Choroid plexus epithelial cell (primary cell): ENCODE data around the gene TCF4.

Experiments
- DNase-seq: peaks from one replicate; pipeline ENCODE4 v3.0.0-alpha.2; 2010; ENCODE audit warnings: low read depth
- H3K4me3 ChIP-seq: 2 replicates; pipeline ENCODE4 v1.5.1; 2011; ENCODE audit warnings: low read depth, mild to moderate bottlenecking, control low read depth, low read length, moderate library complexity
- TF ChIP-seq, protein P1 (sequence below): conservative IDR thresholded peaks from 2 replicates; pipeline ENCODE4 v1.5.1; 2011; ENCODE audit warnings: low read depth, mild to moderate bottlenecking, control low read depth, inconsistent platforms, low read length, moderate library complexity

TCF4 gene

DNA sequence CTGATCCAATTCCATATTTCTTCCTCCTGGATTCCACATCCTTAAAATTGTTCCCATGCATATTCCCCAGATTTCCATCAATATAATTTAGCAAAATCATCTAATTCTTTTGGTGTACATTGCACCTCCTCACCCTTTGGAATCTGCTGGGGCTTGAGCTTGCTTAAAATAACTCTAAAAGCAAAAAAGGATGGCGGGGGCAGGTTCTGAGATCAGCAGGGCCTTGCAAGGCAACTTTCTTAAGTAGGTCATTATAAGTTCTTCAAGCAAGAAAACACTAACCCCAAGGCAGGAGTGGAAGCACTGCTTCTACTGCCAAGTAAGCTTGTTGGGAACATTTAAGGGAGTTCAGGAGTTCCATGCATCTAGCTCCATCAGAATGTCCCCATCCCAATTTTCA, 374.4 kb downstream of the TCF4 start:
- TF ChIP-seq, protein P1, sequence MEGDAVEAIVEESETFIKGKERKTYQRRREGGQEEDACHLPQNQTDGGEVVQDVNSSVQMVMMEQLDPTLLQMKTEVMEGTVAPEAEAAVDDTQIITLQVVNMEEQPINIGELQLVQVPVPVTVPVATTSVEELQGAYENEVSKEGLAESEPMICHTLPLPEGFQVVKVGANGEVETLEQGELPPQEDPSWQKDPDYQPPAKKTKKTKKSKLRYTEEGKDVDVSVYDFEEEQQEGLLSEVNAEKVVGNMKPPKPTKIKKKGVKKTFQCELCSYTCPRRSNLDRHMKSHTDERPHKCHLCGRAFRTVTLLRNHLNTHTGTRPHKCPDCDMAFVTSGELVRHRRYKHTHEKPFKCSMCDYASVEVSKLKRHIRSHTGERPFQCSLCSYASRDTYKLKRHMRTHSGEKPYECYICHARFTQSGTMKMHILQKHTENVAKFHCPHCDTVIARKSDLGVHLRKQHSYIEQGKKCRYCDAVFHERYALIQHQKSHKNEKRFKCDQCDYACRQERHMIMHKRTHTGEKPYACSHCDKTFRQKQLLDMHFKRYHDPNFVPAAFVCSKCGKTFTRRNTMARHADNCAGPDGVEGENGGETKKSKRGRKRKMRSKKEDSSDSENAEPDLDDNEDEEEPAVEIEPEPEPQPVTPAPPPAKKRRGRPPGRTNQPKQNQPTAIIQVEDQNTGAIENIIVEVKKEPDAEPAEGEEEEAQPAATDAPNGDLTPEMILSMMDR, result no peak
- no peak for DNase-seq
- no peak overlapping the region for H3K4me3 ChIP-seq

DNA sequence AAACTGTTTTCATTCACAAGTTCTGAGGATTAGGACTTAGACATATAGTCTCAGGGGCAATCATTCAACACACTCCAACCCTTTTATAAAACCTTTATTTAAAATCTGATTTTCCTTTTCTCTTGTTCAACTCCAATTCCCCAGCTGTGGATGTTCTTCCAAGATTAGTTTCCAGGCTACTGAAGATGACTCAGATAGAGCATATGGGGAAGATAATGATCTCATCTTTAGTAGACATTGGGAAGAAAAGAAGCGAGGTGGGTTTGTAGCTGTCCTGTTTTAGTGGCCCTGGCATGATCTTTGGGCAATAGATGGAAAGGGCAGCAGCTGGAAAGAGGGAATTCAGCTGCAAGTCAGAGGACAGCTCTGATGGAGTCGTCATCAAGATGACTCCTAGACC, 381.1 kb downstream of the TCF4 start:
- TF ChIP-seq, protein P1, result no peak
- DNase-seq, result no peak
- H3K4me3 ChIP-seq, result no peak overlapping the region

DNA sequence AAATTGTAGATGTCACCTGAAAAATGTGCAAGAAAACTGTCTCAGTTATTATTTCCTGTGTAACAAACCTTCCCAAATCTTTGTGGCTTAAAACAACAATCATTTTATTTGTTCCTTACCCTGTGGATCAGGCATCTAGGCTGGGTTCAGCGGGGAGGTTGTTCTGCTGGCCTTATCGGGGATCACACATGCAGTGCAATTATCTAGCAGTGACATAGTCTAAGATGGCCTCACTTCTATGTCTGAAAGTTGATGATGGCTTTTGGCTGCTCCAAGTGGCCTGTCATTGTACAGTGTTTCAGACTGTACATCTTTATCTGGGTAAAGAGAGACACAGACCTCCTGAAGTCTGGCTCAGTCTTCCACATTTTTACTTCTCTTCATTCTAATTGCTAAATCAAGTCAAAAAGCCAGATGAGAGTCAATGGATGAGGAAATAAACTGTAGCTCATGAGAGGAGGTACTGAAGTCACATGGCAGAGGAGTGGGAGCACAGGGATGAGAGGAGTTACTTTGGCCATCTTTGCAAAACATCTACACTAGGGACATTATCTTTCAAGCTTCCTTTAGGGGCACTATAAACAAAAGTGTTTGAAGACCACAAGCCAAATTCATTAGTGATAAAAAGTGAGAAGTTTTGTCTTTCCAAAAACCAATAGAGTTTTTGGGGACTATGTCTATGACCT, 385.6 kb downstream of the TCF4 start:
- H3K4me3 ChIP-seq, result no peak overlapping the region
- TF ChIP-seq, protein P1, result no peak
- DNase-seq, result no peak

DNA sequence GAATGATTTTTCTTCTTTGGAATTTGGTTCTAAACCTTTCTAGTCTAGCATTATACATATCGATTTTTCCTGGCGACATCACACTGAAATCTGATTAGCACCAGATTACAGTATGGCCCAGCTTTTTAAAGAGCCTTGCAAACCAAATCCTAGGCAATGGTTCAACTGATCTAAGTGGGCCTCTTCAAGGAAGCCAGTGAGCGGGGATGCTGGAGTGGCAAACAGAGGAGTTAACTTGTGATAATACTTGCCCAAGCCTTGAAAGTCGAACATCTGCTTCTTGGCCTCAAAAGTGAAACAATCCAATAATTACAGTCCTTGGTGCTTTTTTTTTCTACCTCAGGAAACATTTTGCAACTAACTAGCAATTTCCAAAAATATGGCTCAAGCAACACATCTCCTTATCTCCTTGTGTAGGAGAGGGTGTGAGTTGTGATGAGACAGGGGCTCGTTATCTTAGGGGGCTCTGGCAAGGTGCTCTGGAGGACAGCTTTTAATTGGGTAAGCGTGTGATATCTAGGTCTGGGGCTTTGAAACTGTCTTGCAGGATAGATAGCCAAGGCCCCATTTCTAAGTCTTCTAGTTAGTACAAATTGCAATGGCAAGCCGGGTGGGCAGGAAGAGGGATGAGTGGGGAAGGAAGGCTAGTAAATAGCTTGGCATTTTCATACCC, 388.6 kb downstream of the TCF4 start:
- DNase-seq, result no peak
- H3K4me3 ChIP-seq, result no peak overlapping the region
- TF ChIP-seq, protein P1, result no peak

DNA sequence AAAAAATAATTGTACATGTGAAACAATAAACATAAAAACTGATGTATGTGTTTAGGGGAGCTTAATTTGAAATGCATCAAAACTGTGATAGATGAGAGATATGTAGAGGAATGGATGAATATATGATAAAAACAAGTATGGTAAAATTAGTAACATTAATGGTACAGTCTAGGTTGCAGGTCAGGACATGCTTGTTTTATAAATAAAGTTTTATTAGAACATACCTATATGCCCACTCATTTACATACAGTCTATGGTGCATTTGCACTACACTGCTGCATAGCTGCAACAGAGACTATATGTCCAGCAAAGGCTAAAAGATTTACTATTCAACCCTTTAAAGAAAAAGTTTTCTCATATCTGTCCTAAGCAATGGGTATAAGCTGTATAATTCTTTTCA, 392.1 kb downstream of the TCF4 start:
- DNase-seq, result no peak
- TF ChIP-seq, protein P1, result no peak

DNA sequence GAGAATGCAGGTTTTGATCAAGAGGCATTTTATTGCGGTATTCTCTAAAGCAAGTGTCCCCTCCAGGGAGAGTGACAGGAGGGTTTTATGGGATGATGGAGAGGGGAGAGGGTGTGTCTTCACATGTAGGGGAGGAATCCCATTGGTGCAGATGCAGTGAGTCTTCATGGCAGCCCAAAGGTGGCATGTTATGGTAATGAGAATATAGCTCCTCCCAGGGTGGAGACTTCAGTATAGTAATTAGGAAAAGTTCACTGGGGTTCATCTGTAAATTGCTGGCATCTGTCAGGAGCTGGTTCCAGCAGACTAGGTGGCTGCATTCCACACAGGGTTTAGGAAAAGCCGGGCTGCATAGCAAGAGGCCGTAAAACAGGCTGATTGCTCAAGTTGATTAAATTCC, 398.0 kb downstream of the TCF4 start:
- no peak overlapping the region for H3K4me3 ChIP-seq
- TF ChIP-seq, protein P1, result no peak
- DNase-seq, result no peak

More for the DNA sequence above, 392.1 kb downstream of the TCF4 start:
- H3K4me3 ChIP-seq, result no peak overlapping the region

DNA sequence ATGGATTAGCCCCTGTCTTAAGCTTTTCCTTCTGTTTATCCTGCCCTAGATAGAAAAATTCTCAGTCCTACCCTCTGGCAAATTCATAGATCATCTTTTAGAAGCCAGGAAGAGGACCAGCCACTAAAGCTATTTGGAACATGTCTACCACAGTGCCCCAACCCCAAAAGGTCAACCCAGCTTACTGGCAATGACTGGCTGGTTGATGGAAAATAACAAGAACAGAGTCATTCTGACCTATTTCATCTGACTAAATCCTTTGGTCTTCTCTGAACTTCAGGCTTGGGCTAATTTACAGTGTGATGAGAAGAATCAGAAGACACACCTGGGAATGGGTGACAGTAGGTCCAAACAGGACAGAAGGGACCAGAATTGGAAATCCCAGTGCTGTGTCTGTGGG, 401.4 kb downstream of the TCF4 start:
- no peak for DNase-seq
- TF ChIP-seq, protein P1, result no peak
- no peak overlapping the region for H3K4me3 ChIP-seq
